HL-60/S4 (cell line): ENCODE results near the gene ZC3H4.
"Not testable (repeated sequence)": the region's sequence is repeated elsewhere in the genome, so short reads cannot be mapped to it uniquely, and the experiment has no call there.

Source experiments
- in situ Hi-C: fragments of 300-500 bp; cut with MboI; formaldehyde crosslinking; loops from 2 replicates; pipeline ENCODE4 v1.14.3; 2022; ENCODE audit warnings: low sequenced_read_pairs

ZC3H4 gene

DNA sequence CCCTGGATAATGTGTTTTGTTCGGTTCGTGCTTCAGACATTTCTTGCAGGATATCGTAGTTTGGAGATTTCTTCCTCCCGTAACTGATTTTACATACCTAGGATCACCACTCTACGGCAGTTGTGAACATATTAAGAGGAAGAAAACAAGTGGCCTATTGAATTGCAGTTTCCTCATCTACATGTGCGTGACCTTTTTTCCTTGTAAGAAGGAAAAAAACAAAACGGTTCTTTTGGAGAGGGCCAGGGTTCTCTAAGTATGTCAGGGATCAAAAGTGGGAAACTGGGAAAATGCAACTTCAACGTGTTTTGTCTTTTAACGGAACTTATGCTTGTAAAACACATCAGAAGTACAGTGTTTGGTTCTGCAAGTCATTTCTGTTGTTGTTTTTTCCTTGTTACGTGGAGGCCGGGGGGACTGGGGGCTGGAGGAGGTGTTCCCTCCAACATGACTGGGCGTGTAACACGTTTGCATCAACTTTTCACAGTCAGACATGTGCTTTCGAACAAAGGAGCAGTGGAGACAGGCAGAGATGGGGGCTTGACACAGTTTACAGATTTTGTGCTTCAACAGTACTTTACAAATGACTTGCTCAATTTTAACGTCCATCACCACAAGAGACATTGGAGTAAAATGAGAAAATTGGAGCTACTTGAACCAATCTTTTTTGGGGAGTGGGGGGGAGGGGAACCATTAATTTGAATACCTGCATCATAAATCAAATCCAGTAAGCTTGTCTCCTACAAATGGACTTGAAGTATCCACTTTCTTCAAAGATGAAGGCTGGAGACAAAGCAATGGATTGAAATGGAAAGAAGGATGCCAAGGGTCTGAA is 3.8 kb downstream of the ZC3H4 start:
- in situ Hi-C loops: no loop called here

DNA sequence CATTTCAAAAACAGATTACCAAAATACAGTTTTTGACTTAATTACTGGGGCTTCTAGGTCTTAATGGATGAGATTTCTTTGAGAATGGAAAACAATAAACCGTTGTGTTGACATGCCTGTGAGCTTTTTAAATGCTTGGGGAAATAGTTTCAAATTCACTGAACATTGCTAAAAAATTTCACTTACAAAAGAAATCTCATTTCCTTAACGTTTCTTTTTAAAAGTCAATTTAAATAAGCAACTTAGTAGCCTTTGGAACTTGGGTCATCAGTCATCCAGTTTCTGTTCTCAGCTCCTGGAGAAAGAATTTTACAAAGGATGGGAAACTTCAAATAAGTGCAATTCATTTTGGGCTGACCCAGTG is 4.4 kb downstream of the ZC3H4 start:
- in situ Hi-C loops: no loop called here

DNA sequence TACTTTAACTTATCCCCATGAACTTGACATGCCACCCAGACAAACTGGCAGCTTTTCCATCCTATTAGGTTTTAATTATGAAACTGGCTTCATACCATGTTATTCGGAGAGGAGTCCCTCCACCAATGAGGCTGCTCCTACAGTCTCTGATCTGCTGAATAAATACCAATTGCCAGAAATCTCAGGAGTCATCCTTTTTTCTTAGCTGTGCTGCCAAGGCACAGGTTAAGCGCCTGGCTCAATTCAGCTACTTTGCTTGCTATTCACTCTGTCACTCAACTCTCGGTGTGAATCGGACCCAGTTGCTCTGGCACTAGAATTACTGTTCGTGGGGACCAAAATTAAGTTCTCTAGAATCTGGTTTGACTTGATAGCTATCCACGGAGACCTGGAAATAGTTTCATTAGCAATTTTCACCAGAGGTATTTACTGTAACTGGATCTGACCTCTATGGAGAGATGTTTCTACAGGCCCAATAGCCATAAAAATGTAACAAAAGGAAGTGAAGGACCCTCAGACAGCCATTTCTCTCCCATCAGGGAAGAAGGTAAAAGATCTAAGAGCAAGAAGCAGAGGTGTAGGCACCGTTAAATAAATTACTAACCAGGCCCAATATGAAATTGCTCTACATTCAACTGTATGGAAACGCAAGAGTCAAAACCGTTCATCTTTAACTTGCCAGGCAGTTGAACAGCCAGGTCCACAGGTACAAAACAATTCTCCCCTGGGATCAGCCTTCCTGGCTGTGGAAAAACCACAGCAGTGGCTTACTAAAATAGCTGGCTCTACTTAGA is 5.4 kb downstream of the ZC3H4 start:
- in situ Hi-C loops: no loop called here

DNA sequence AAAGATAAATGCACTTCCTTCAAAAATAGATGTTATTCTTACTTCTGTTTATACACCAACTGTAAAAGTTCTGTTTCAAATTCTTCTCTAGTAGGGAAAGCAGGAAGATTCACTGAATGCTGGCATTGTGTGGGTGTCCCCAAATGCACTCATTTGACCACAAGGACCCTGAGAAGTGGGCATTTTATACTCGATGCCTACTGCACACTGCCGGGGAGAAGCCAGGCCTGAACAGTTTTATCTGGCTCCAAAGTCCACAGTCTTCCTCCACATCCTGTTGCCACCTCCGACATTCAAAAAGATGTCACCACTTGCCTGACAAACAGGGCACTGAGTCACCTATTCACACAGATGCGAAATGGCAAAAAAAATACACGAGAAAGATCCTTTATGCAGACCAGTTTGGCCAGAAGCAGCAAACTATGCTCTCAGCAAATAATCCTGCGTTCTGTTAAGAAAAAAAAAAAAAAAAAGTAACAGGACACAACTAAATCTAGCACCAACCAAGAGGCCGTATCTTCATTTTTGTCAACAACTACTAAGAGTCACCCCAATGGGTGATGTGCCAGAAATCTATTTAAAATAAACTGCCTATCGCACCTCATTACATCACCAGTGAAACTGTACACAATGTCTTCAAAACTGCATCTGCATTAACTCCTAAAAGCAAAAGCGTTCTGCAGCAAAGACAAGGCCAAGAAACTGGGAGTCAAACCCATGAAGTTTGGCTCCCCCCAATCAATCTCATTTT is 6.2 kb downstream of the ZC3H4 start:
- in situ Hi-C loops: no loop called here

DNA sequence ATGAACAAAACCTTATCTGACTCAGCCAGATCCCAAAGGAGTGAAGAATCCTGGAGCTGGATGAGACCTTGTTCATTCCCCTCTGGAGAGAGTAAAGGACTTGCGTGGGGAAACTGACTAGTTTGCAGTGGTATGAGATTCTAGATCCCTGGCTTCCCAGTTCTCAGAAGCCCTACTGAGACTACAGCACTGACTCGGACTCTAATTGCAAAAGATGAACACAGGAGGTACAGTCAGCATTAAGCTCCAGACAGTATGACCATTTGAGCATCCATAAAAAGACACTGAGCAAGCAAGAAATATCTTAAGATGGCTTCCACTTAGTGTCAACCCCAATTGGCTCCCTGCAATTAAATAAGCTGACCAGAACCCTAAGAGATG is 6.8 kb downstream of the ZC3H4 start:
- in situ Hi-C loops: no loop called here

DNA sequence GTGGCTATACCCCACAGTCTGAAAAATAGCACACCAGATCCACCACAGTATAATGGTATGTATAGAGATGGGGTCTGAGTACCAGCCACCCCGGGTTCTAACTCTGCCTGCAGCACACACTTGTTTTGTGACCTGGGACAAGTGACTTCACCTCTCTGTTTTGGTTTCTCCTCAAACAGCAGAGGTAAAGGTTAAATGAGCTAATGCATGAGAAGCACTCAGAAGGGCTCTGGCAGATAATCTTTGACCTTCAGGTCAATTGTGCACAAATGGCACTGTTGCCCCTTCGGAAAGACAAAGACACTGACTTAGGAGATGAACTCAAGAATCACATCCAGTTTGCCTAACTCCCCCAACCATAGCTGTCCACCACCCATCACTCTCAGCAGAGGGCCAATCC is 7.7 kb downstream of the ZC3H4 start:
- in situ Hi-C loops: no loop called here

DNA sequence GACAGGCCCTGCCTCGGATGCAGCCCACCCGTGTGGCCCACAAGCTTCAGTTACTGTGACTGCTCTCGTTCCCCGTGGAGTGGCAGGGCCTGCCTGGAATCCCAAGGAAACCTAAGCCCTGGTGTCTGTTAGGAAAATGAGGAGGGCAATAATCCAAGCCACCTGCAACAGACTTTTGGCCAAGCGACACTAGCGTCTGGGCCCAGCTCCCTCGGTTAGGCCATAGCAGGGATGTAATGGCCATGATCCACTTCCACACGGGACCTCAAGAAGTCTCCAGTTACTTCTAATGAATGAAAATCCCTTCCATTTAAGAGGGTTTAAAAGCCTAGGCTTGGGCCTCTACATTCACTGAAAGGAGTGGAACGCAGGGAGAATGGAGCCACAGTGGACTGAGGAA is 8.9 kb downstream of the ZC3H4 start:
- in situ Hi-C loops: no loop called here

DNA sequence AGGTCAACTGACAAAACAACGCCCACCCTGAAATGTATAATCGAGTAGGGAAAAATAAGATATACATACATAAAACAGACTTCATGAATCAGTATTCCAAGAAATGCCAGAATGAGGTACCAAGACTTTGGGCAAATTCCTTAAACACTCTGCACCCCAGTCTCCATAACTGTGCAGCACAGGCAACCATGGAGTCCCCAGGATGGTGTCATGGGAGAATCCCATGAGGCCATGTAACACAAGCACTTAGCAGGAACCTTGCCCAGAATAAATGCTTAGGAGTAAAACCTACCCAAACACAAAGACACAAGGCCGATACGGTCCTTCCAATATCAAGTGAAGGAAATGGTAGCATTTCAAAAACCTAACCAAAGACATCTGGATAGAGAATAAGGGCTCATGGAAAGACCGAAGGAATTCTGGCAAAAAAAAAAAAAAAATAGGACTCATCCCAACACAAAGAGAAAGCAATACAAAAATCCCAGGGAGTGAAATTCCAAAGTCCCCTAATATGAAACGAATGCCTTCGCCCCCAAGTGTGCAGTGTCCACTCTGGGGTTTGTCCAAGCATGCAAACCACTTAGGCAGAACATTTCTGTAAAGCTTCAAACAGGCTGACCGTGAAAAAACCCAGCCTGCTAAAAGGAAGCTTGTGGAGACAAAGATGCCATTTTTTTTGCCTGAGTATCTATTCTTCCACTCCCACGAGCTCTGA is 11.1 kb downstream of the ZC3H4 start:
- in situ Hi-C loops: no loop called here

DNA sequence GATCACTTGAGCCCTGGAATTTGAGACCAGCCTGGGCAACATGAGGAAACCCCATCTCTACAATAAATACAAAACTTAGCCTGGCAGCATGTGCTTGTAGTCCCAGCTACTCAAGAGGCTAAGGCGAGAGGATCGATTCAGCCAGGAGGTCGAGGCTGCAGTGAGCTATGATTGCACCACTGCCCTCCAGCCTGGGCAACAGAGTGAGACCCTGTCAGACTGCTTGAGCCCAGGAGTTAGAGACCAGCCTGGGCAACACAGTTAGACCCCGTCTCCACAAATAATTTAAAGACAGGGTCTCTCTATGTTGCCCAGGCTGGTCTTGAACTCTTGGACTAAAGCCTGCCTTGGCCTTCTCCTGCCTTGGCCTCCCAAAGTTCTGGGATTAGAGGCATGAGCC is 12.5 kb downstream of the ZC3H4 start:
- in situ Hi-C loops: not testable (repeated sequence)

DNA sequence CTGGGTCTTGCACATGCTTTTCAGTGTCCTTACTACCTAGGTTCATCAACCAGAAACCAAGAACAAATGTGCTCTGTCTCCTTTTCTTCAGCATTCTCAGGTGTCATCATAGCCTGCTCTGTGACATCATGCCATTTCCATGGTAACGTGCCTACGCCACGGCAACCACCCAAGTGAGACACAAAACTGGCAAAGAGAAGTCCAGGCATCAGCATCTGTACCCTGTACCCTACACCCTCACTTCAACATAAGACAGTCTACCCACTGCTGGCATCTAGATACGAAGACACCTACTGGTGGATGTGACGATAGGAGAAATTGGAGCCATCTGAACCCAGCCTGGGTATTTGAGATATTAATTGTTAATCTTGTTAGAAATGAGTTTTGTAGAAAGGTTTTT is 13.3 kb downstream of the ZC3H4 start:
- in situ Hi-C loops: no loop called here

DNA sequence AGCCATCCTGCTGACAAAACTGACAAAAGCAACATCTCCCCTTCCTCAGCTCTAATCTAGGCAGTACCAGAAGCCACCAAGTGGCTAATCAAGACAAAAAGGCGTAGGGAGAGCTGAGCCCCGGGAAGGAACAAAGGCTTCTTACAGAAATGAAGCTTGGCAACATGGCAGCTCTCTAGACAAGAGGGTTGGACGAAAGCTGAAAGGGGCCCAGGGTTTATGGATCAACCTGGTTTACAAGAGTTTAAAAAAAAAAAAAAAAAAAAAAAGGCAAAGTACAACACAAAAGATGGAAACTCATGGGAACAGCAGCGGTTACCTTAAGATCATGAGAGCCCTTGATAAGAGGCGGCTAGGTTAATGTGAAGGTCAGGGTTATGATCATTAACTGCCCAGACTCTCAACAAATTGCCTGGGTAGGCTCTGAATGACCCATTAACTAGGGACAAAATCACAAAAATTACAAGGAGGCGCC is 14.0 kb downstream of the ZC3H4 start:
- in situ Hi-C loops: no loop called here

DNA sequence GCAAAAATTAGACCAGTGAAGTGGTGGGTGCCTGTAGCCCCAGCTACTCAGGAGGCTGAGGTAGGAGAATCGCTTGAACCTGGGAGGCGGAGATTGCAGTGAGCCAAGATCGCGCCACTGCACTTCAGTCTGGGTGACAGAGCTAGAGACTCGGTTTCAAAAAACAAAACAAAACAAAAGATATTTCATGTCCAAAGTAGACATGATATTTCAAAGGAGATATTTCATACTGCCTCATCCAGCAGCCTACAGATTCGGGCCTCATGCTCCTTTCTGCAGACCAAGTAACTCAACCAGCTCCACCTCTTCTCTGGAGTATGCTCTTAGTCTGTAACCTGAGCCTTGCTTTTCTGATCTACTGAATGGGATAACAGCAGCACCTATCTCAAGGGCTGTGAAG is 15.0 kb downstream of the ZC3H4 start:
- in situ Hi-C loops: no loop called here

DNA sequence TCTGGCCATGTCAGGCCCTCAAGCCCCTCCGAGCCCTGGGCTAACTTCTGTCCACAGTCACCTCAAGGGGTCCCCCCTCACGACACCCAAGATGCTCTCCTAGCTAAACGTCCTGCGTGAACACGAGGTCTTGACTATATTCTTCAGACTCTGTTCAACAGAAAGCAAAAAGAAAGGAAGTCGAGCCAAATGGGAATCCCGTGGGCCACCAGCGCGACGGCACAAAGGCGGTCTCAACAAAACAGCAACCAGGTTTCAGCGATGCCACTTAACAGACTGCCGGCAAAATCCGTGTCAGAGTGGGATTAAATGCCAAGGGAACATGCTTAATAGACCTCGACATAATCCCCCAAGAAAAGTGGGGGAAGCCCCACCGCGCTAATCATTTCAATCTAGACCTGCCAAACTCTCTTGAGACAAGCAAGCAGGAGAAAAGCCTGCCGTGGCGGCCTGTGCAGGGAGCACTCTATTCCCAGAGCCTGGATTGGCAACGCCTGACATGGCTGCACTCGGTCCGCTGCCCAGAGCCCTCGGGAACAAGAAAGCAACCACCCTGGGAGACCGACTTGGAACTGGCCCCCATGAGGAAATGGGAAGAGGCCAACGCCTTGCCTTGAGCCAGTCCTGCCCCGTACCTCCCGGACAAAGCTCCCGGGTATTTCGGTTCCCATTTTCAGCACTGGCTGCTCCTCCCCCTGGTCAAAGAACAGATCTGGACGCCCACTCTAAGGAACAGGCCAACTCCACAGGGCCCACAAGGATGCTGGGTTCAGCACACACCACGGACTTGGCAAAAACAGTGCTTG is 16.0 kb downstream of the ZC3H4 start:
- in situ Hi-C loops: no loop called here

DNA sequence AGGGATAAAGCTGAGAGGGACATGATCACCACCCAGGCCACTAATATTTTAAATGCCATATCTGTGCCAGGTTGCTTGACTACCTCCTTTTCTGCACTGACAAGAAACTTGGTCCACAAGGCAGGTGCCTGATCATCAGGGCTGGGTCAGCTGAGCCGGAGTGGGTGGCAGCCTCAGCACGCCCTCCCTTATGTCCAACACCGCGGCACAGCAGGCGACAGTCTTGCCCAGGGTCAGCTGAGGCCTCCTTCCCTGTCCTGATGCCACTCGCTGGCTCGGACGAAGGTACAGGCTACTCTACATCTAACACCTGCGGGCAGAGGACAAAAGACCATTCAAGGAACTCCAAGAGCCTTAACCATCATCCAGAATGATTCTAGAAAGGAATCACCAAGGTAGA is 16.9 kb downstream of the ZC3H4 start:
- in situ Hi-C loops: no loop called here

DNA sequence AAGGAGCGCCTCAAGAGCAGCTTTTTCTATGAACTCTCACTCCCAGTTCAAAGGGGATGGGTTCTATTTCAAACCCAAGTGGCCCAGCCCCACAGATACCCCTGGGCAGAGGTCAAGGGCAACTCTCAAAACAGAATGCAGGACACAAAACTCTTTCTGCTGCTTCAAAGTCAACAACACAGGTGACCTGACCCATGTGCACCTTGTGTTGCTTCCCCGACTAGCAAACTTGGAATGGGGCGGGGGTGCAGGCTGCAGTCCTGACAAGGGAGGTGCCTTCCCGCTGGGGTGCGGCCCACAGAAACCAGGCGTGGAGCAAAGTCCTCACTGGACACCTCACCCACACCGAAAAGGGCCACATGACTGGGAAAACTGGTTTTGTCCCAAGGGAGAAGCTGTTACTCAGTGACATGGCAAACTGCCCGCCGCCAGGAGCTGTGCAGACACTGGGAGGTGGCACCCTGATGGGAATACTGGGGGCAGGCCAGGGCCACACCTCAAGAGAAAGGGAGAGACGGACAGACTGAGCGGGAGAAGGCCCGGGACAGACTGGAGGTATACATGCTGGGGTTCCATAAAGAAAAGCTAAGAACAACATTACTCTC is 17.4 kb downstream of the ZC3H4 start:
- in situ Hi-C loops: no loop called here

DNA sequence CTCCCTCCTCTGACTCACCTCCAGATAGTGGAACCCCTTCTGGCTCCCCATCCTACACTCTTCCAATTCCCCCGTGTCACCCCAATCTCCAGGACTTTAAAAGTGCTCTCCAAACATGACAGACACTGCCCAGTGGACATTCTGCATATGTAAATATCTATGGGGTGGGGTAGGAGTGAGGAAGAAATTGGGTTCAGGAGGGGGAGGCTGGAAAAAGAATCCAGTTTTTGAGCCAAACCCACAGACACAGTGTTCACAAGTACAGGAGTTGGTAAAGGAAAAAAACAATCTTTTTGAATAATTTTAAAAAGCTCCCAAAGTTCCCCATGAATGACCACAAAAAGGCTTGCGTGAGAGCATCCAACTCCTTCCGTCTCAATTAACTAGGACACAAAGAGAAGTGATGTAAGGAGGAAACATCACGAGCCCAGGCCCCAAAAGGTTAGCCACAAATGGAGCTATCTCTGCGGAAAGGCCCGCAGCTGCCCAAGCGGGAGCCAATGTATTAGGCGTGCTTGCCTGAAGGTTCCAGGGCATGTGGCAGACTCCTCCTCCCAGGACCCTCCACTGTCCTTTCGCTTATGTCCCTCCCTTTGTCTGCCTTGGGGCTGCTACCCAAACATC is 18.0 kb downstream of the ZC3H4 start:
- in situ Hi-C loops: no loop called here

DNA sequence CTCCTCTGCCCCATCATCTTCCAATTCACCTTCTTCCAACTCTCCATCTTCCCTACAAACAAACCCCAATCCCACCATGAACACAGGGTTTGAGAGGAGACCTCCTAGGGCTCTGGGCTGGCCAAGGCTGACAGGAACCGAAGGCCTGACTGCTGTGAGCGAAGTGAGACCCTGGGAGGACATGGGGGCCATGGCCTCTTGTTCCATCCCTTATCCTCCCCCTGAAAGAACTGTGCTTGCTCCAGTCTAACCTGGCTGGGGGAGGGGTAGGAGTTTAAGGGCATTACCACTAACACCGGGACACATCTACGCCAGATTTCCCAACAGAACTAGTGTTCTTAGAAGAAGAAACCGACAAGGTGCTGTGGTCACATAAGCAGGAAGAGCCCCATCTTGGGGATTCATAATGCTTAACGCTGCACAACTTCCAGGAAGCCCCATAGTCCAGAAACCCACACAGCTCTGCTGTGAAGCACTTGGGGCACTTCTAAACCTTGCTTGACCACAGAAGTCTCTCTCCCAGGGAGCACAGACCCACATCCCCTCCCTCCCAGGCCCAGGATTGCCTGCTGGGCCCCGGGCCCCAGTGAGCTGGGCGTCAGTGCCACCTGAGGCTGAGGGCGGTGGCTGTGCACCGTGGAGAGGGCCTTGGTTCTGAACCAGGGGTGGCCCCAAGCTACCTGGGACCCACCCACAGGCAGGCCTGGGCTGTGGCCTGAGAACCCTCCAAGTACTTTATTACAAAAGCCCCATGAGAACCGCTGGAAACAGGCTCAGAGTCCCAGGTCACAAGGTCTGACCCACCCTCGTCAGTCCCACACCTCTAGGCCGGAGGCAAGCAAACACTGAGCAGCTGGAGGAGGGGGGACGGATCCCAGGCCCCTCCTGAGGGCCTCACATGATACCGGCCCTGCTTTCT is 18.8 kb downstream of the ZC3H4 start:
- in situ Hi-C loops: no loop called here

DNA sequence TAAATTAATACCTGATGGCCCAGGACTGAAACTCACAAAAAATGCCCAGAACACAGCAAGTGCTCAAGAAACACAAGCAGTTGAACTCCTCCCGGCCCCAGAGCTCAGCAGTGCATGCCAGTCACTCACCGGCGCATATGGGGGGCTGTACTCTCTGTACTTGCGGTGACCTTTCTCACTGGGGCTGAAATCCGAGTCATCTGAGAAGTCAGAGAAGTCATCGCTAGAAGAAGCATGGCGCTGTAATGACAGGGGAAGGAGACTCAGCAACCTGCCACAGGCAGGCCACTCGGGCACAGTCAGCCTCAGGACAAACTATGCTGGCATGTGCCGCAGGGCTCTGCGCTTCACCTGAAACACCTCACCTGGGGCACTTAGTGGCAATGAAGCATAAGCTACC is 19.7 kb downstream of the ZC3H4 start:
- in situ Hi-C loops: no loop called here
